ENCODE measurements around the gene IKZF5. TPM values are rescaled to one million over a fixed set of nuclear protein-coding genes. Genes with fewer than 3 reads are reported as not detected.

Gene IKZF5
- total RNA-seq, 2 experiments from 2014 or later: 81.8 to 87.1 TPM

DNA sequence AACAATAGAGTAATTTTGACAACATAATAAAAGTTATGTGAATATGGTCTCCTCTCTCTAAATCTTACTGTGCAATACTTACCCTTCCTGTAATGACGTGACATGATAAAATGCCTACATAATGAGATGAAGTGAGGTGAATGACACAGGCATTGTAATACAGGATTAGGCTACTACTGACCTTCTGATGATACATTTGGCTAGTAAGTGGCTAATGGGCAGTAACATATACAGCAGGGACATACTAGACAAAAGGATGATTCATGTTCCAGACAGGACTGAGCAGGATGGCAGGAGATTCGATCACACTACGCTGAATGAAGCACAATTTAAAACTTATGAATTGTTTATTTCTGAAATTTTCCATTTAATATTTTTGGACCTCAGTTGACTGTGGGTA, 59.3 kb downstream of the IKZF5 start:
- CTCF ChIA-PET: interaction anchor here (1.0 kb wide), 1 partner anchor 12 kb away, joined by 3 read pairs; no protein-coding TSS in a partner anchor

More for the DNA sequence above, 59.3 kb downstream of the IKZF5 start:
- Histone ChIP-seq H3K27me3 (ENCODE audit: control insufficient read depth in 1 of 2, insufficient read depth in 2 of 2, low read length in 2 of 2) (no peaks in the 10 kb centered on the region), H3K36me3 (ENCODE audit: insufficient read depth, low read length) (peaks cover 27% of the 10 kb centered on the region), H3K27ac (ENCODE audit: low read depth in 1 of 2, low read length in 2 of 2) (no peak overlapping the region), H3K4me1 (ENCODE audit: insufficient read depth, low read length) (peaks cover 17% of the 10 kb centered on the region), H3K9me3 (ENCODE audit: control insufficient read depth in 1 of 2, insufficient read depth in 1 of 2, low read length in 2 of 2) (peaks cover 0 to 6% of the 10 kb centered on the region in 2 experiments), H3K4me3 (ENCODE audit: low read length) (no peak overlapping the region)
- H3K36me3 Mint-ChIP-seq (ENCODE audit: low read depth): peaks cover 56% of the 10 kb centered on the region
- no peaks in the 10 kb centered on the region for H3K27me3 Mint-ChIP-seq
- POLR2A ChIA-PET: no interaction called here
- intact Hi-C loops (cut with DNase I, micrococcal nuclease): no loop called here
- H3K27ac Mint-ChIP-seq: no peak overlapping the region
- peaks cover 2% of the 10 kb centered on the region for H3K9me3 Mint-ChIP-seq
- TF ChIP-seq, protein P1, sequence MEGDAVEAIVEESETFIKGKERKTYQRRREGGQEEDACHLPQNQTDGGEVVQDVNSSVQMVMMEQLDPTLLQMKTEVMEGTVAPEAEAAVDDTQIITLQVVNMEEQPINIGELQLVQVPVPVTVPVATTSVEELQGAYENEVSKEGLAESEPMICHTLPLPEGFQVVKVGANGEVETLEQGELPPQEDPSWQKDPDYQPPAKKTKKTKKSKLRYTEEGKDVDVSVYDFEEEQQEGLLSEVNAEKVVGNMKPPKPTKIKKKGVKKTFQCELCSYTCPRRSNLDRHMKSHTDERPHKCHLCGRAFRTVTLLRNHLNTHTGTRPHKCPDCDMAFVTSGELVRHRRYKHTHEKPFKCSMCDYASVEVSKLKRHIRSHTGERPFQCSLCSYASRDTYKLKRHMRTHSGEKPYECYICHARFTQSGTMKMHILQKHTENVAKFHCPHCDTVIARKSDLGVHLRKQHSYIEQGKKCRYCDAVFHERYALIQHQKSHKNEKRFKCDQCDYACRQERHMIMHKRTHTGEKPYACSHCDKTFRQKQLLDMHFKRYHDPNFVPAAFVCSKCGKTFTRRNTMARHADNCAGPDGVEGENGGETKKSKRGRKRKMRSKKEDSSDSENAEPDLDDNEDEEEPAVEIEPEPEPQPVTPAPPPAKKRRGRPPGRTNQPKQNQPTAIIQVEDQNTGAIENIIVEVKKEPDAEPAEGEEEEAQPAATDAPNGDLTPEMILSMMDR (IDR thresholded peaks at IDR 0.05): no peak
- no peak for ATAC-seq (ENCODE audit: poor library complexity)
- no peak for DNase-seq
- peaks cover 32% of the 10 kb centered on the region for H3K4me1 Mint-ChIP-seq (ENCODE audit: low read depth)
- H3K4me3 Mint-ChIP-seq: no peak overlapping the region

Other genes starting within 250 kb of the IKZF5 start
- gene CUZD1, start 162.9 kb downstream of the IKZF5 start, total RNA-seq: under 1 TPM; 0.27 to 0.64 TPM
- 1 to 10 TPM; 6.8 to 7.1 TPM for gene FAM24B, start 129.2 kb downstream of the IKZF5 start, total RNA-seq
- gene FAM24A, start 98.2 kb downstream of the IKZF5 start, total RNA-seq: not detected
- 1 to 10 TPM; 2.3 to 2.5 TPM for gene C10orf88, start 54.6 kb downstream of the IKZF5 start, total RNA-seq
- gene PSTK, start 28.4 kb downstream of the IKZF5 start, total RNA-seq: 10 to 100 TPM; 16.1 to 18.6 TPM
- 10 to 100 TPM; 16.6 to 17.9 TPM for gene ACADSB, start 211 bp upstream of the IKZF5 start, total RNA-seq
- gene HMX3, start 127.2 kb upstream of the IKZF5 start, total RNA-seq: under 1 TPM in 1 of 2 experiments, not detected in 1; 0.34 TPM
- not detected for gene HMX2, start 139.3 kb upstream of the IKZF5 start, total RNA-seq
- gene BUB3, start 145.6 kb upstream of the IKZF5 start, total RNA-seq: 100 to 1,000 TPM; 167 to 178 TPM